HepG2 (cell line): Measurements from ENCODE around the gene STIP1. TPM values are rescaled to one million over a fixed set of nuclear protein-coding genes. Genes with fewer than 3 reads are reported as not detected.
A peak's percentile ranks its signal among the peaks of the same experiment; 100 is the strongest.

Experiments used
- BRD4 ChIP-seq: sonication (generic); formaldehyde crosslinking; IDR thresholded peaks from 2 replicates; pipeline ENCODE4 v1.4.0; 2020; ENCODE audit warnings: missing genetic modification reagents
- FOSL1 ChIP-seq: sonication (generic); formaldehyde crosslinking; IDR thresholded peaks from 2 replicates; pipeline ENCODE4 v1.9.0; 2021; ENCODE audit warnings: missing genetic modification reagents, borderline replicate concordance
- HDAC6 ChIP-seq: fragments of 200-600 bp; sonication (generic); IDR thresholded peaks from 2 replicates; pipeline ENCODE4 v1.7.0; 2017; ENCODE audit warnings: mild to moderate bottlenecking, antibody characterized with exemption, low read length, low read depth
- KAT8 ChIP-seq: IDR thresholded peaks from 2 replicates; pipeline ENCODE4 v1.6.1; 2016; ENCODE audit warnings: missing genetic modification reagents, missing compliant biosample characterization
- MAFF ChIP-seq: IDR thresholded peaks from 2 replicates; pipeline ENCODE4 v1.6.1; 2011; ENCODE audit warnings: low read depth, low read length, improper control_type of control experiment
- MTF1 ChIP-seq: sonication (generic); formaldehyde crosslinking; IDR thresholded peaks from 2 replicates; pipeline ENCODE4 v1.5.0; 2020; ENCODE audit warnings: missing genetic modification reagents
- PCBP2 ChIP-seq: fragments of 200-400 bp; formaldehyde crosslinking; optimal IDR thresholded peaks from 2 replicates; pipeline ENCODE3; 2018; ENCODE audit warnings: low read length, low read depth; ENCODE audit not compliant: poor library complexity, severe bottlenecking
- RXRB ChIP-seq: IDR thresholded peaks from 2 replicates; pipeline ENCODE4 v1.6.1; 2016; ENCODE audit warnings: borderline replicate concordance, missing genetic modification reagents, missing compliant biosample characterization
- TEAD3 ChIP-seq: optimal IDR thresholded peaks from 2 replicates; pipeline ENCODE3; 2016; ENCODE audit warnings: borderline replicate concordance
- ZC3H13 ChIP-seq: sonication (generic); formaldehyde crosslinking; IDR thresholded peaks from 2 replicates; pipeline ENCODE4 v1.8.1; 2023; ENCODE audit warnings: mild to moderate bottlenecking, missing genetic modification reagents, moderate library complexity
- ZNF230 ChIP-seq: sonication (generic); formaldehyde crosslinking; IDR thresholded peaks from 2 replicates; pipeline ENCODE4 v1.4.0; 2020; ENCODE audit warnings: mild to moderate bottlenecking, missing genetic modification reagents
- ZNF530 ChIP-seq: sonication (generic); formaldehyde crosslinking; IDR thresholded peaks from 2 replicates; pipeline ENCODE4 v1.5.0; 2020; ENCODE audit warnings: low read depth, mild to moderate bottlenecking, missing genetic modification reagents
- ZNF546 ChIP-seq: sonication (generic); formaldehyde crosslinking; conservative IDR thresholded peaks from 2 replicates; pipeline ENCODE4 v1.8.1; 2023; ENCODE audit warnings: mild to moderate bottlenecking, missing genetic modification reagents
- ZSCAN29 ChIP-seq: sonication (generic); formaldehyde crosslinking; conservative IDR thresholded peaks from 2 replicates; pipeline ENCODE4 v1.4.0; 2020; ENCODE audit warnings: mild to moderate bottlenecking, missing genetic modification reagents
- ZSCAN31 ChIP-seq: sonication (generic); formaldehyde crosslinking; IDR thresholded peaks from 2 replicates; pipeline ENCODE4 v1.5.0; 2020; ENCODE audit warnings: low read depth, mild to moderate bottlenecking, missing genetic modification reagents
- polyA plus RNA-seq, 8 experiments: library from polyadenylated mRNA; depleted of rRNA in 3 of 8; stranded (reverse) in 7 of 8; unstranded in 1 of 8; fragments of >200 nt; fragmentation: Illumina TruSeq in 4 of 8; extraction: Trizol in 4 of 8; gene quantifications; 2 replicates each; pipeline versions ENCODE4 v1.2.1 to v1.2.3, GENCODE V29; 2011 to 2016; ENCODE audit warnings: low read depth in 4 of 8, missing spikeins in 1 of 8, mixed read lengths in 1 of 8; ENCODE audit not compliant: insufficient read depth in 1 of 8
- total RNA-seq, 5 experiments: library from RNA; depleted of rRNA; stranded (reverse); fragments of >200 nt; fragmentation: Illumina TruSeq; extraction: Trizol; gene quantifications; 2 replicates each; pipeline ENCODE4 v1.2.3, GENCODE V29; 2016; ENCODE audit warnings: low read depth in 1 of 5
- TF ChIP-seq, protein P1 (sequence below): sonication (generic); formaldehyde crosslinking; IDR thresholded peaks from 2 replicates; pipeline ENCODE4 v1.4.0; 2020; ENCODE audit warnings: missing genetic modification reagents, low read depth, mild to moderate bottlenecking, borderline replicate concordance
- TF ChIP-seq, protein P2 (sequence below), 2 experiments: sonication (generic) in 1 of 2; formaldehyde crosslinking in 1 of 2; IDR thresholded peaks; 2 replicates each; pipeline versions ENCODE4 v1.4.0 to v1.6.1; 2018 to 2020; ENCODE audit warnings: missing genetic modification reagents in 2 of 2, borderline replicate concordance in 1 of 2, low read depth in 1 of 2, mild to moderate bottlenecking in 1 of 2, missing biosample characterization in 1 of 2
- TF ChIP-seq, protein P3 (sequence below): fragments of 450-650 bp; IDR thresholded peaks from 2 replicates; pipeline ENCODE4 v1.6.1; 2017
- TF ChIP-seq, protein P4 (sequence below): IDR thresholded peaks from 2 replicates; pipeline ENCODE4 v1.6.1; 2016; ENCODE audit warnings: low read depth, control low read depth
- TF ChIP-seq, protein P5 (sequence below): sonication (generic); formaldehyde crosslinking; IDR thresholded peaks from 2 replicates; pipeline ENCODE4 v1.4.0; 2020; ENCODE audit warnings: missing genetic modification reagents
- TF ChIP-seq, protein P6 (sequence below): sonication (generic); formaldehyde crosslinking; IDR thresholded peaks from 2 replicates; pipeline ENCODE4 v1.8.0; 2022; ENCODE audit warnings: missing genetic modification reagents, mild to moderate bottlenecking, inconsistent platforms, borderline replicate concordance

The STIP1 gene
- total and polyA plus RNA-seq, 2 of the 13 experiments (the other 11 are each of a cell fraction or from before 2014, with no cell fraction given), result 81.1 to 217 TPM

DNA sequence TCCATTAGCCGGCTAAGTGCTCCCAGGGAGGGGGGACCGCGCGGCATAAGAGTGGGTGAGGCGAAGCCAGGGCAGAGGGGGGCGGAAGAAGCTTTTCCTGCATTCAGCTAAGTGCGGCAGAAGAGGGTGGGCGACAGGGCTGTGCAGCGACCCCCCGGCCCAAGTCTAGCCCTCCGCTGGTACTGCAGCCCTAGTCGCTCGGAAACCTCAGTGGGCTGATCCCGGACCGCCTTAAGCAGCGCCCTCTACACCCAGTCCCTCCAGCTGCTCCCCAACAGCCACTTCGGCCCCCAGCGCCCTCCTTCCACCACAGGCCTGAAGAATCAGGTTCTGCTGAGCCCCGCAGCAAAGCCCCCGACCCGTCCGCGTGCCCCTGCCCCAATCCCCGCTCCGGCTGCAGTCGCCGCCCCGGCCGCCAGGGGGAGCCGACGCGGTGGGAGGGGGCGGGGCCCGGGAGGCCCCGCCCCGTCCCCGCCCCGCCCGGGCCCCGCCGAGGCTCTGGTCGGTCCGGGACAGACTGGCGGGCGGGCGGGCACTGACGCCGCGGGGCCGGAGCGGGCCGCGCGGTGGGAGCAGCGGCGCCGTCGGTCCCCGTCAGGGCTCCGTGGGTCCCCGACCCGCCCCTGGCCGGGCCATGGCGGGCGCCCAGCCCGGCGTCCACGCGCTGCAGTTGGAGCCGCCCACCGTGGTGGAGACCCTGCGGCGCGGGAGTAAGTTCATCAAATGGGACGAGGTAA is 65.2 kb downstream of the STIP1 start, which contains the start of gene PLCB3 (continued):
- TF ChIP-seq, protein P1, sequence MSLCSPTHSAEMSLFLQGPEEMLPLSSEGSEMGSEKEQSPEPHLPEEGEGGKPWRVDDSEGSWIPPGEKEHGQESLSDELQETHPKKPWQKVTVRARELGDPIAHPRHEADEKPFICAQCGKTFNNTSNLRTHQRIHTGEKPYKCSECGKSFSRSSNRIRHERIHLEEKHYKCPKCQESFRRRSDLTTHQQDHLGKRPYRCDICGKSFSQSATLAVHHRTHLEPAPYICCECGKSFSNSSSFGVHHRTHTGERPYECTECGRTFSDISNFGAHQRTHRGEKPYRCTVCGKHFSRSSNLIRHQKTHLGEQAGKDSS, result no peak
- TF ChIP-seq ZNF546 (CRISPR knock-in tag) (no peak), KAT8 (CRISPR knock-in tag) (0 out of 2 replicates have a peak, but pooled peaks have one; percentile 2), FOSL1 (no peak), HDAC6 (no peak), PCBP2 (no peak), ZSCAN31 (CRISPR knock-in tag) (no peak), BRD4 (CRISPR knock-in tag) (no peak), TEAD3 (CRISPR knock-in tag) (no peak), ZNF530 (CRISPR knock-in tag) (no peak), MTF1 (no peak), ZC3H13 (CRISPR knock-in tag) (no peak), RXRB (CRISPR knock-in tag) (no peak), ZSCAN29 (CRISPR knock-in tag) (no peak), ZNF230 (no peak), MAFF (no peak)
- TF ChIP-seq, protein P2, sequence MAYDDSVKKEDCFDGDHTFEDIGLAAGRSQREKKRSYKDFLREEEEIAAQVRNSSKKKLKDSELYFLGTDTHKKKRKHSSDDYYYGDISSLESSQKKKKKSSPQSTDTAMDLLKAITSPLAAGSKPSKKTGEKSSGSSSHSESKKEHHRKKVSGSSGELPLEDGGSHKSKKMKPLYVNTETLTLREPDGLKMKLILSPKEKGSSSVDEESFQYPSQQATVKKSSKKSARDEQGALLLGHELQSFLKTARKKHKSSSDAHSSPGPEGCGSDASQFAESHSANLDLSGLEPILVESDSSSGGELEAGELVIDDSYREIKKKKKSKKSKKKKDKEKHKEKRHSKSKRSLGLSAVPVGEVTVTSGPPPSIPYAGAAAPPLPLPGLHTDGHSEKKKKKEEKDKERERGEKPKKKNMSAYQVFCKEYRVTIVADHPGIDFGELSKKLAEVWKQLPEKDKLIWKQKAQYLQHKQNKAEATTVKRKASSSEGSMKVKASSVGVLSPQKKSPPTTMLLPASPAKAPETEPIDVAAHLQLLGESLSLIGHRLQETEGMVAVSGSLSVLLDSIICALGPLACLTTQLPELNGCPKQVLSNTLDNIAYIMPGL (CRISPR knock-in tag; IDR thresholded peaks at IDR 0.05; ENCODE audit: borderline replicate concordance in 1 of 2, low read depth in 1 of 2), result 0 out of 4 replicates have a peak, but pooled peaks of 1 of the 2 experiments have one; percentile 42
- TF ChIP-seq, protein P3, sequence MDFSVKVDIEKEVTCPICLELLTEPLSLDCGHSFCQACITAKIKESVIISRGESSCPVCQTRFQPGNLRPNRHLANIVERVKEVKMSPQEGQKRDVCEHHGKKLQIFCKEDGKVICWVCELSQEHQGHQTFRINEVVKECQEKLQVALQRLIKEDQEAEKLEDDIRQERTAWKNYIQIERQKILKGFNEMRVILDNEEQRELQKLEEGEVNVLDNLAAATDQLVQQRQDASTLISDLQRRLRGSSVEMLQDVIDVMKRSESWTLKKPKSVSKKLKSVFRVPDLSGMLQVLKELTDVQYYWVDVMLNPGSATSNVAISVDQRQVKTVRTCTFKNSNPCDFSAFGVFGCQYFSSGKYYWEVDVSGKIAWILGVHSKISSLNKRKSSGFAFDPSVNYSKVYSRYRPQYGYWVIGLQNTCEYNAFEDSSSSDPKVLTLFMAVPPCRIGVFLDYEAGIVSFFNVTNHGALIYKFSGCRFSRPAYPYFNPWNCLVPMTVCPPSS, result no peak
- TF ChIP-seq, protein P4, sequence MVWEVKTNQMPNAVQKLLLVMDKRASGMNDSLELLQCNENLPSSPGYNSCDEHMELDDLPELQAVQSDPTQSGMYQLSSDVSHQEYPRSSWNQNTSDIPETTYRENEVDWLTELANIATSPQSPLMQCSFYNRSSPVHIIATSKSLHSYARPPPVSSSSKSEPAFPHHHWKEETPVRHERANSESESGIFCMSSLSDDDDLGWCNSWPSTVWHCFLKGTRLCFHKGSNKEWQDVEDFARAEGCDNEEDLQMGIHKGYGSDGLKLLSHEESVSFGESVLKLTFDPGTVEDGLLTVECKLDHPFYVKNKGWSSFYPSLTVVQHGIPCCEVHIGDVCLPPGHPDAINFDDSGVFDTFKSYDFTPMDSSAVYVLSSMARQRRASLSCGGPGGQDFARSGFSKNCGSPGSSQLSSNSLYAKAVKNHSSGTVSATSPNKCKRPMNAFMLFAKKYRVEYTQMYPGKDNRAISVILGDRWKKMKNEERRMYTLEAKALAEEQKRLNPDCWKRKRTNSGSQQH, result no peak
- TF ChIP-seq, protein P5, sequence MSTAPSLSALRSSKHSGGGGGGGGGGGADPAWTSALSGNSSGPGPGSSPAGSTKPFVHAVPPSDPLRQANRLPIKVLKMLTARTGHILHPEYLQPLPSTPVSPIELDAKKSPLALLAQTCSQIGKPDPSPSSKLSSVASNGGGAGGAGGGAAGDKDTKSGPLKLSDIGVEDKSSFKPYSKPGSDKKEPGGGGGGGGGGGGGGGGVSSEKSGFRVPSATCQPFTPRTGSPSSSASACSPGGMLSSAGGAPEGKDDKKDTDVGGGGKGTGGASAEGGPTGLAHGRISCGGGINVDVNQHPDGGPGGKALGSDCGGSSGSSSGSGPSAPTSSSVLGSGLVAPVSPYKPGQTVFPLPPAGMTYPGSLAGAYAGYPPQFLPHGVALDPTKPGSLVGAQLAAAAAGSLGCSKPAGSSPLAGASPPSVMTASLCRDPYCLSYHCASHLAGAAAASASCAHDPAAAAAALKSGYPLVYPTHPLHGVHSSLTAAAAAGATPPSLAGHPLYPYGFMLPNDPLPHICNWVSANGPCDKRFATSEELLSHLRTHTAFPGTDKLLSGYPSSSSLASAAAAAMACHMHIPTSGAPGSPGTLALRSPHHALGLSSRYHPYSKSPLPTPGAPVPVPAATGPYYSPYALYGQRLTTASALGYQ (CRISPR knock-in tag), result no peak
- TF ChIP-seq, protein P6, sequence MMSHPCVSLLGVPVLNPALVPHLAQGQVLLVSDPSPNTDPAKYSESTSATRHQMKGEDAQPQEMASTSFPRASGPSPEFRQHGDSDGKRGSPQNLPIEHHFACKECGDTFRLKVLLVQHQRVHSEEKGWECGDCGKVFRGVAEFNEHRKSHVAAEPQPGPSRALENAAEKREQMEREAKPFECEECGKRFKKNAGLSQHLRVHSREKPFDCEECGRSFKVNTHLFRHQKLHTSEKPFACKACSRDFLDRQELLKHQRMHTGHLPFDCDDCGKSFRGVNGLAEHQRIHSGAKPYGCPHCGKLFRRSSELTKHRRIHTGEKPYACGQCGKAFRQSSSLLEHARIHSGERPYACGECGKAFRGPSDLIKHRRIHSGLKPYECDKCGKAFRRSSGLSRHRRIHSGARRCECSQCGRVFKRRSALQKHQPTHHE (CRISPR knock-in tag), result no peak
